HepG2 (cell line): ENCODE data around the gene ARHGAP45. TPM values are rescaled to one million over a fixed set of nuclear protein-coding genes. Genes with fewer than 3 reads are reported as not detected.

Source experiments
- ARID2 ChIP-seq: sonication (generic); formaldehyde crosslinking; IDR thresholded peaks from 2 replicates; pipeline ENCODE4 v1.8.1; 2022; ENCODE audit warnings: mild to moderate bottlenecking, missing genetic modification reagents, borderline replicate concordance
- ATAD3A ChIP-seq: sonication (generic); formaldehyde crosslinking; IDR thresholded peaks from 2 replicates; pipeline ENCODE4 v1.4.0; 2020; ENCODE audit warnings: missing genetic modification reagents
- CAMTA2 ChIP-seq: sonication (generic); formaldehyde crosslinking; IDR thresholded peaks from 2 replicates; pipeline ENCODE4 v1.4.0; 2020; ENCODE audit warnings: mild to moderate bottlenecking, missing genetic modification reagents, borderline replicate concordance
- CHD2 ChIP-seq: IDR thresholded peaks from 2 replicates; pipeline ENCODE4 v1.6.1; 2011; ENCODE audit warnings: low read depth, low read length, improper control_type of control experiment
- DDIT3 ChIP-seq: sonication (generic); formaldehyde crosslinking; IDR thresholded peaks from 2 replicates; pipeline ENCODE4 v1.4.0; 2020; ENCODE audit warnings: mild to moderate bottlenecking, missing genetic modification reagents
- FLYWCH1 ChIP-seq: sonication (generic); formaldehyde crosslinking; IDR thresholded peaks from 2 replicates; pipeline ENCODE4 v1.8.1; 2023; ENCODE audit warnings: mild to moderate bottlenecking, missing genetic modification reagents
- GRHL1 ChIP-seq: sonication (generic); formaldehyde crosslinking; conservative IDR thresholded peaks from 2 replicates; pipeline ENCODE4 v1.8.0; 2022; ENCODE audit warnings: missing genetic modification reagents
- HMG20B ChIP-seq: conservative IDR thresholded peaks from 2 replicates; pipeline ENCODE4 v1.6.1; 2016; ENCODE audit warnings: missing genetic modification reagents, missing compliant biosample characterization
- HNF1A ChIP-seq, 2 experiments: sonication (generic) in 1 of 2; formaldehyde crosslinking in 1 of 2; IDR thresholded peaks; 2 replicates each; pipeline versions ENCODE4 v1.4.0 to v1.6.1; 2016 to 2020; ENCODE audit warnings: borderline replicate concordance in 1 of 2, low read depth in 1 of 2, mild to moderate bottlenecking in 1 of 2, missing genetic modification reagents in 1 of 2
- HOXA5 ChIP-seq: sonication (generic); formaldehyde crosslinking; IDR thresholded peaks from 2 replicates; pipeline ENCODE4 v1.4.0; 2020; ENCODE audit warnings: missing genetic modification reagents
- KLF11 ChIP-seq: IDR thresholded peaks from 2 replicates; pipeline ENCODE4 v1.6.1; 2016; ENCODE audit warnings: missing compliant biosample characterization
- MTF1 ChIP-seq: sonication (generic); formaldehyde crosslinking; IDR thresholded peaks from 2 replicates; pipeline ENCODE4 v1.5.0; 2020; ENCODE audit warnings: missing genetic modification reagents
- NR2F2 ChIP-seq: IDR thresholded peaks from 2 replicates; pipeline ENCODE4 v1.6.1; 2012; ENCODE audit warnings: low read depth, inconsistent platforms, borderline replicate concordance
- SOX6 ChIP-seq, 2 experiments: fragments of 450-650 bp in 1 of 2; sonication (generic) in 1 of 2; formaldehyde crosslinking in 1 of 2; IDR thresholded peaks; 2 replicates each; pipeline versions ENCODE4 v1.4.0 to v1.6.1; 2017 to 2020; ENCODE audit warnings: antibody characterized with exemption in 1 of 2, mild to moderate bottlenecking in 1 of 2, missing genetic modification reagents in 1 of 2
- STAT6 ChIP-seq: sonication (generic); formaldehyde crosslinking; IDR thresholded peaks from 2 replicates; pipeline ENCODE4 v1.4.0; 2020; ENCODE audit warnings: missing genetic modification reagents, mild to moderate bottlenecking, borderline replicate concordance
- ZSCAN31 ChIP-seq: sonication (generic); formaldehyde crosslinking; IDR thresholded peaks from 2 replicates; pipeline ENCODE4 v1.5.0; 2020; ENCODE audit warnings: low read depth, mild to moderate bottlenecking, missing genetic modification reagents
- polyA plus RNA-seq, 8 experiments: library from polyadenylated mRNA; depleted of rRNA in 3 of 8; stranded (reverse) in 7 of 8; unstranded in 1 of 8; fragments of >200 nt; fragmentation: Illumina TruSeq in 4 of 8; extraction: Trizol in 4 of 8; gene quantifications; 2 replicates each; pipeline versions ENCODE4 v1.2.1 to v1.2.3, GENCODE V29; 2011 to 2016; ENCODE audit warnings: low read depth in 4 of 8, missing spikeins in 1 of 8, mixed read lengths in 1 of 8; ENCODE audit not compliant: insufficient read depth in 1 of 8
- total RNA-seq, 5 experiments: library from RNA; depleted of rRNA; stranded (reverse); fragments of >200 nt; fragmentation: Illumina TruSeq; extraction: Trizol; gene quantifications; 2 replicates each; pipeline ENCODE4 v1.2.3, GENCODE V29; 2016; ENCODE audit warnings: low read depth in 1 of 5
- TF ChIP-seq, protein P1 (sequence below): sonication (generic); formaldehyde crosslinking; IDR thresholded peaks from 2 replicates; pipeline ENCODE4 v1.5.1; 2020; ENCODE audit warnings: mild to moderate bottlenecking, missing genetic modification reagents, moderate library complexity

ARHGAP45 gene
- total and polyA plus RNA-seq, 2 of the 13 experiments (the other 11 are each of a cell fraction or from before 2014, with no cell fraction given), result 0.84 to 32.0 TPM

DNA sequence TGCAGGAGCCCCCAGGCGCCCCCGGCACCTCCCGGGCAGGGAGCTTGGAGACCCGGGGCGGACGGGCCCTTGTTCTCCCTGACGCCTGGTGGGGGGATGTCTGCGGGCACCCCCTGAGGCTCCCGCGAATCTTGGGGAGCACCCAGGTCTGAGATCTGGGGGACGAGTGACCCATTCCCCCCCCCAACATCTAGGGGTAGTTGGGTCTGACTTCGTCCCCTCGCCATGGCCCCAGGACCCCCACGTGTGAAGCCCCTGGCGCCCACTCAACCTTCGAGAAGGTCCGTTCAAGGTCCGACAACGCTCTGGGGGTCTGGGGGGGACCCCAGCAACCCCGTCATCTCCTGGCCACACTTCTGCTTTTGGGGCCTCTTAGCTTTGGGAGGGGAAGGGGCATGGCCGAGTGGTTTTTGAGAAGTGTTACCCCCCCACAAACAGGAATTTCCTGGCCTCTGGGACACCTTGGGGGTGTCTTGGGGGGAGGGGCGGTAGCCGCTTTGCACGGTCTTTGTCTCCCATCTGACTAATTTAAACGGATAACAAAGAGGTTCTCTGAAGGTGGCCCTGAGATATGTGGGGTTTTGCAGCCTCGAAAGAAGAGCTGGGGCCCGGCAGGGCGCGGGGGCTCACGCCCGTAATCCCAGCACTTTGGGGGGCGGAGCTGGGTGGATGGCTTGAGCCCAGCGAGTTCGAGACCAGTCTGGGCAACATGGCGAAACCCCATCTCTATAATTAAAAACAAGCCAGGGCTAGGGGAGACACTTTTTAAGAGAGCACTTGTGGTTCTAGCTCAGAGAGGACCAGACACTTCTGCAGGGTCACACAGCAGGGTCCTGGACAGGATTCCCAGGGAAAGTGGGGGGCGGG is 40.0 kb upstream of the ARHGAP45 start (continued):
- no peak for TF ChIP-seq MTF1 (CRISPR knock-in tag)
- TF ChIP-seq NR2F2, result no peak
- no peak for TF ChIP-seq HNF1A (IDR thresholded peaks at IDR 0.05; ENCODE audit: low read depth)
- TF ChIP-seq HNF1A (CRISPR knock-in tag; IDR thresholded peaks at IDR 0.05; ENCODE audit: borderline replicate concordance), result no peak
- no peak for TF ChIP-seq GRHL1 (CRISPR knock-in tag)
- 0 out of 2 replicates have a peak, but pooled peaks have one; percentile 17 for TF ChIP-seq HMG20B
- no peak for TF ChIP-seq ATAD3A (CRISPR knock-in tag)
- TF ChIP-seq DDIT3, result no peak
- TF ChIP-seq CAMTA2 (CRISPR knock-in tag), result 0 out of 2 replicates have a peak, but pooled peaks have one; percentile 41
- TF ChIP-seq ARID2 (CRISPR knock-in tag), result 0 out of 2 replicates have a peak, but pooled peaks have one; percentile 22
- TF ChIP-seq SOX6 (IDR thresholded peaks at IDR 0.05), result no peak
- TF ChIP-seq SOX6 (CRISPR knock-in tag; IDR thresholded peaks at IDR 0.05), result 0 out of 2 replicates have a peak, but pooled peaks have one; percentile 4
- TF ChIP-seq FLYWCH1, result peak; percentile 74; the same call in 1 of the 2 replicates
- TF ChIP-seq CHD2, result no peak
- TF ChIP-seq STAT6, result no peak
- no peak for TF ChIP-seq KLF11
- TF ChIP-seq ZSCAN31, result 0 out of 2 replicates have a peak, but pooled peaks have one; percentile 18
- TF ChIP-seq HOXA5 (CRISPR knock-in tag), result 0 out of 2 replicates have a peak, but pooled peaks have one; percentile 34
- TF ChIP-seq, protein P1, sequence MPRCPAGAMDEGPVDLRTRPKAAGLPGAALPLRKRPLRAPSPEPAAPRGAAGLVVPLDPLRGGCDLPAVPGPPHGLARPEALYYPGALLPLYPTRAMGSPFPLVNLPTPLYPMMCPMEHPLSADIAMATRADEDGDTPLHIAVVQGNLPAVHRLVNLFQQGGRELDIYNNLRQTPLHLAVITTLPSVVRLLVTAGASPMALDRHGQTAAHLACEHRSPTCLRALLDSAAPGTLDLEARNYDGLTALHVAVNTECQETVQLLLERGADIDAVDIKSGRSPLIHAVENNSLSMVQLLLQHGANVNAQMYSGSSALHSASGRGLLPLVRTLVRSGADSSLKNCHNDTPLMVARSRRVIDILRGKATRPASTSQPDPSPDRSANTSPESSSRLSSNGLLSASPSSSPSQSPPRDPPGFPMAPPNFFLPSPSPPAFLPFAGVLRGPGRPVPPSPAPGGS (CRISPR knock-in tag), result no peak; the same call in 1 of the 2 replicates
